GM21619 (cell line): ENCODE measurements around the gene RERE.
"Not testable (repeated sequence)": the region's sequence is repeated elsewhere in the genome, so short reads cannot be mapped to it uniquely, and the experiment has no call there.

Source experiments
- ATAC-seq: cut with Tn5 transposase; IDR thresholded peaks from one replicate; pipeline ENCODE4 v1.9.1; 2021; ENCODE audit not compliant: unreplicated experiment

RERE gene

GRCh38 chr1:8396083-8396785 lies 421.2 kb downstream of the RERE start:
- no peak for ATAC-seq

GRCh38 chr1:8395433-8395866 lies 422.0 kb downstream of the RERE start:
- no peak for ATAC-seq

- ATAC-seq: no peak
These were observed 422.8 kb downstream of the RERE start for GRCh38 chr1:8394456-8395321.

GRCh38 chr1:8392522-8392921 lies 424.9 kb downstream of the RERE start:
- ATAC-seq: no peak

GRCh38 chr1:8390707-8391106 lies 426.7 kb downstream of the RERE start:
- no peak for ATAC-seq

- ATAC-seq: no peak
These were observed 427.4 kb downstream of the RERE start for GRCh38 chr1:8389958-8390535.

GRCh38 chr1:8388732-8389562 lies 428.5 kb downstream of the RERE start:
- ATAC-seq: no peak

GRCh38 chr1:8386247-8386646 lies 431.2 kb downstream of the RERE start:
- no peak for ATAC-seq

- no peak for ATAC-seq
These were observed 432.9 kb downstream of the RERE start for GRCh38 chr1:8384577-8384976.

- no peak for ATAC-seq
These were observed 433.4 kb downstream of the RERE start for GRCh38 chr1:8384088-8384487.

GRCh38 chr1:8382608-8383505 lies 434.6 kb downstream of the RERE start:
- no peak for ATAC-seq

GRCh38 chr1:8382051-8382505 lies 435.4 kb downstream of the RERE start:
- ATAC-seq: no peak

- no peak for ATAC-seq
These were observed 435.8 kb downstream of the RERE start for GRCh38 chr1:8381618-8382017.

GRCh38 chr1:8380310-8380709 lies 437.1 kb downstream of the RERE start:
- ATAC-seq: not testable (repeated sequence)

- ATAC-seq: no peak
These were observed 437.8 kb downstream of the RERE start for GRCh38 chr1:8379513-8380186.

GRCh38 chr1:8378981-8379470 lies 438.4 kb downstream of the RERE start:
- ATAC-seq: no peak

- ATAC-seq: no peak
These were observed 439.3 kb downstream of the RERE start for GRCh38 chr1:8378178-8378577.

- no peak for ATAC-seq
These were observed 440.0 kb downstream of the RERE start for GRCh38 chr1:8377271-8377981.
